NCI-H1092 (cell line): ENCODE results near the gene HDAC9.

Source experiments
- DNase-seq: peaks from one replicate; lab custom pipeline; 2025; lab: John Stamatoyannopoulos, UW

HDAC9 gene

DNA sequence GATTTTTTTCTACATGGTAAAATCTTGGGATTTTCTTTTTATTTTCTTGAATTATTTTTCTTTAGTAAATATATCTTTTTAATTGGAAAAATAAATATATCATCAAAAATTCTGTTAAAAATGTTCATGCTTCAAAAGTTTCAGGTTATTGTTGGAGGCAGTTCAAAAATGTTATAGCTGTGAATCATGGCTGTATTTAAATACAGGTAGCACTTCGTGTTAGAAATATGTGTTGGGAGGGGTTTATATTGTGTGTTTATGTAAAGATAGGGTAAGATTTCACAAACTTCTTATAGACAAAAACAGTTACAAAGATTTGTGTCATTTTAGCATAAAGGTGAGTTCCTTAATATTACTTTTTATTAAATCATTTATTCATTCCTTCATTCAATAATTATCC, 60.4 kb downstream of the HDAC9 start:
- no peak for DNase-seq

DNA sequence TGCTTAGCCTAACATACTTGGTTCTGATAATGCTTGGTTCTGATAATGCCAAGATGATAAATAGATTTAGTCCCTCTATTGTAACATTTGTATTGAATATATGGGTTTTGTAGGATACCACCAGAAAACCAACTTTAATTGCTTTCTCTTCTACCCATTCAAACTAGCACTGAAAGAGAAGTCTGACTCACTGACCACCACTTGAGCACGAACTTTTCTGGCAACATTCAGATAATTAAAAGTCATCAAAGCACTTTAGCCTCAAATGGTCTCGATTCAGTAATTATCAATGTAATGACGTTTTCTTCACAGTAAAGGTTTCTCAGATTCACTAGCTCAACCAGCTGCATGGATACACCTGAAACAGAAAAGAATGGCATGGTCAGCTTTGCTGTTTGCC, 63.0 kb downstream of the HDAC9 start:
- DNase-seq = no peak

DNA sequence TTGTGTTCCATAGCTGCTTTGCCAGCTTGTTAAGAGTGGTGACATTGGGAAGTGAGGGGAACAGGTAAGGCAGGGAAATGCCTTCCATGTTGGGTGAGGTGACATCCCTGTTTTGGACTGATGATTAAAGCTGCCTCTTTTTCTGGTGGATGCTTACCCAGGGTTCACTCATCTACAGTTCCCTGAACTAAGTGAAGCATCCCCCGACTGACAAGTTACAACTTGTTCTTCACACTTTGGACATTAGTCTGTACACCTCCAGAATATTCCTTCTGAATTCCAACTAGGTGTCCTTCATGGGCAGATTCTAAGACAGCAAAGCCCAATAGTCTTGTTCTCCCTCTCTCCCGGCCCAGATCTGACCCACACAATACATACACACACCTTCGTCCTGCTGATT, 63.4 kb downstream of the HDAC9 start:
- DNase-seq = no peak

DNA sequence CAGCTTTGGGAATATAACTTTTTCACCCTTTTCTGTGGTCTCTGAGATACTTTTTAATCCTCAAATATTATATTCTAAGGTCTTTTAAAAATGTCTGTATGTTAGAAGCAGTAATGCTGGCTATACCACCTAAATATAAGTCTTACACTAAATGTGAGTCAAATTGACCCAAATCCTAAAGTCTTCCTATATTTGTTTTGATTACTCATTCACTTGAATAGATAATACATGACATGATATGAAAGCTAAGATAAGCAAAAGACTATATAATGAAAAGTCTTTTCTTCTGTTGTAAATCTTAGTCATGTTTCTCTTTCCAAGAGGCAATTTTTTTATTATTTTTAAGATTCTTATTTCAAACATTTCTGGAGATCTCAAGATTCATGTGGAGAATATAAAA, 64.2 kb downstream of the HDAC9 start:
- no peak for DNase-seq

DNA sequence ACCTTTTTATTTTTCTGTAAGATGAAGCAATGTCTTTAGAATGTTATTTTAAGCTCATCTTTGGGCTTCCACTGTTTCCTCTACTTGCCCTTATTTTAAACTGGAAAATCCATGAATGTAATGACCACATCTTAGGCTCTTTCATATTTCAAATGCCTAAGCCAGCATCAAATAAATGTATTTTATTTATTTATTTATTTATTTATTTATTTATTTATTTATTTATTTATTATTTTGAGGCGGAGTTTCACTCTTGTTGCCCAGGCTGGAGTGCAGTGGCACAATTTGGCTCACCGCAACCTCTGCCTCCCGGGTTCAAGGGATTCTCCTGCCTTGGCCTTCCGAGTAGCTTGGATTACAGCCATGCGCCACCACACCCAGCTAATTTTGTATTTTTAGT, 69.2 kb downstream of the HDAC9 start:
- no peak for DNase-seq

DNA sequence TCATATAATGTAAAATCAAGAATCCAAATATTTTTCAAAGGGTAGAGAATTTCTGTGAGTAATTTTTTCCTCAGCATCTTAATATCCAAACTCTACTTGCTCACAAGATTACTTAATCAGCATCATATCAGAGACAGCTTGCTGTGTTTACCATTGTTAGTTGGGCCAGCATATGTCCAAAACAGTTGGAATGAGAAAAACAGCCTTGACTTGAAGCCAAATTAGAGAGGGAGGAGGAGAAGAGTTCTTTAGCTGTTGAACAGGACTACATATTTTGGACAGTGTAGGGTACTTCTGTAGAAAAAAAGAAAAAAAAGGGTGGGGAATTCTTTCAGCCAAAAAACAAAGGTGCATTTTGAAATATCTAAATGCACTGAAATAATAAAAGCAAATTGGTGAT, 69.8 kb downstream of the HDAC9 start:
- no peak for DNase-seq

DNA sequence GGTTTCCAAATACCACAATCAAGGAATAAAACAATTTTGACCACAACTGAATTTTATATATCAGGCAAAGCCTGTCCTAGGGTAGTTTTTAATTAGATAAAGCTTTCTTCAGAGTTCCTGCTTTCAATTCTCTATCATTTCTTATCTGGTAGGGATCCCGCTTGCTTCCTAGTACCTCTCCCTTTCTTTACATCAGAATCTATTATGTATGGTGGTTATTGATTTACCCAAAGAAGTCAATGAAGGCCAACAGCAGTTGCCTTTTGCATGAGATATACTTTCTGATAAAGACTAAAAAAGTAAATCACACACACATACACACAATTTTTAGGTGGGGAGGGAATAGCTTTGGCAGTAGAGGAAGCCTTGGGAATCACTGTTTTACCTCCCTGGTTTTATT, 70.7 kb downstream of the HDAC9 start:
- DNase-seq = no peak

DNA sequence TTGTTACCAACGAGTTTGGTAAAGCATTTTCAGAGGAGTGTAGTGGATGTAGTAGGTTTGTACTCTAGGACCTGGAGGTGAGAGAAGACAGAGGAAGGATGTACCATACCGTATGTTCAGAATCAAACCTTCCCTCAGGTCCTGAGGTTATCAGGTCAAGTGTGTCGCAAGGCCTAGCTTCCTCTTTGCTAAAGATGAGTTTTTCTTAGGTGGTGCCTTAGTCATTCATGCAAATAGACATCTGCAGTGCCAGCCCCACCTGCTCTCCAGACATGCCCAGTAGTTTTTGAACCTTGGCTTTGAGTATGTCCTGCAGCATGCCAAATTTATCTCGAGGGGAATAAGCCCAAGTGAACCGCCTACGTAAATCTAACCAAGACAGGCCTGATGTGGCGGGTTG, 71.3 kb downstream of the HDAC9 start:
- DNase-seq = no peak

DNA sequence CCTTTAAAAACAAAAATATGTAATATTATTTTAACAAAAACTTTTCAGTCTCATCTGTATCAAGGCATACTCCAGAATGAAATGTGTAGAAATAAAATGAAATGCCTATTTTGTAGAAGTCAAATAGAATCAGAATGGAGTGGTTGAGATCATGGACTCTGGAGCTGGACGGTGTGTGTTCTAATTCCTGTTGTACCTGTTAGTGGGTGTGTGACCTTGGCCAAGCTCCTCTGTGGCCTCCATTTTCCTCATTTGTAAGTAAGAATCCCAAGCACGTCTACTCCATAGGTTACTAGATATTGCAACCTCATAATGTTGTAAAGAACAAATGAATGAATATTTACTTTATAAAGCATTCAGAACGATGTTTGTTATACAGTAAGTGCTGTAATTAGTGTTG, 74.9 kb downstream of the HDAC9 start:
- no peak for DNase-seq

DNA sequence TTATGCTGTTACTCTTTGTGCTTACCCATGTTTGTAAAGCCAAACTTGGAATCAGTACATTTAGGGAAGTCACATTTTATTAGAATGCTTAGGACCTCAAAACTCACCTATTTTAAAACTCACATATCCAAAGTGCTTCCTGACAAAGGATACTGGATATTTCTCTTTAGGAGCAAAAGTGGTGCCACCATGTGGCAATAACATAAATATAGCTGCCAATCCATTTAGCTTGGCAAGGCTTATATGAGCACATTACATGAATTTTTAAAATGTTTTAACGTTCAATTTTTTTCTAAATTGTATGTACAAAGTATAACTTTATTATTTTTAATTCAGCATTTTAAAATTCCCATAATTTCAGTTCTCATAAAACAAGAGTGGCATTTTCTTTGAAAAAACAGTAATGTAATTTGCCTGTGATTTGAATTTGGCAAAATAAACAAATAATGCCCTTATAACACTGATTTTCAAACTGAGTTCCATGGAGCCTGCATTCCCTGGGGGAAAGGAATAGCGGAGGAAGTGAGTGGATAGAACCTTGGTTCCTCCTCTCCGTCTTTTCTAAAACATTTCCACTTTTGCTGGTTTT, 75.4 kb downstream of the HDAC9 start:
- DNase-seq = peak; percentile 63

DNA sequence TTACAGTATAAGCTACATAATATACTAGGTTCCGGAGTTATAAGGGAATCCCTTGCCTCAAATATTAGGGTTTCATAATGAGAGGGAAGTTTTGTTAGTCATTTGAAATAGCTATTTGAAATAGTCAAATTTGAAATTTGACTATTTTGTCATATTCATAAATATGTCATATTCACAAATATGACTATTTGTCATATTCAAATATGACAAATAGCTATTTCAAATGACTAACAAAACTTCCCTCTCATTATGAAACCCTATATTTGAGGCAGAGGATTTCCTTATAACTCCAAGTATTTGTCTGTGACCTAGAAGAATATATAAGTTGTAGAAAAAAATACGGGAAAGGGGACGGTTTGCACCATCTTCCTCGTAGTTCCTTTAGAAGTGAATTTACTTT, 76.6 kb downstream of the HDAC9 start:
- no peak for DNase-seq

DNA sequence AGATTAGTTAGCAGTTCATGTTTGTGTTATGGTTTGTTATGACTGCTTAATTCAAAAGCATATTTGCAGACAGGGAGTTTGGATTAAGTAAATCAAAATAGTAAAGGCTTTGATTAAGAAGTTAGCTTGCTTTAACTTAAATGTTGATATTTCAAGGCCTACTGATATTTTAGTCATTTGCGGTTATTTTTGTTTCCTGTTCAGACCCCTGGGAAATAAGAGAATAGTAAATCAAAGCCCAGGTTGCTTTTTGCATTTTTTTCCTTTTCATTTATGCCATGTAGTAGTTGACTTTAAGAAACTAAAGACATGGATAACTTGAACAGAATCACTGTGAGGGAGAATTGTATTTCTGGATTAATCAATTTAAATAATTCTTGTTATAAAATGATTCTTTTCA, 77.3 kb downstream of the HDAC9 start:
- no peak for DNase-seq

DNA sequence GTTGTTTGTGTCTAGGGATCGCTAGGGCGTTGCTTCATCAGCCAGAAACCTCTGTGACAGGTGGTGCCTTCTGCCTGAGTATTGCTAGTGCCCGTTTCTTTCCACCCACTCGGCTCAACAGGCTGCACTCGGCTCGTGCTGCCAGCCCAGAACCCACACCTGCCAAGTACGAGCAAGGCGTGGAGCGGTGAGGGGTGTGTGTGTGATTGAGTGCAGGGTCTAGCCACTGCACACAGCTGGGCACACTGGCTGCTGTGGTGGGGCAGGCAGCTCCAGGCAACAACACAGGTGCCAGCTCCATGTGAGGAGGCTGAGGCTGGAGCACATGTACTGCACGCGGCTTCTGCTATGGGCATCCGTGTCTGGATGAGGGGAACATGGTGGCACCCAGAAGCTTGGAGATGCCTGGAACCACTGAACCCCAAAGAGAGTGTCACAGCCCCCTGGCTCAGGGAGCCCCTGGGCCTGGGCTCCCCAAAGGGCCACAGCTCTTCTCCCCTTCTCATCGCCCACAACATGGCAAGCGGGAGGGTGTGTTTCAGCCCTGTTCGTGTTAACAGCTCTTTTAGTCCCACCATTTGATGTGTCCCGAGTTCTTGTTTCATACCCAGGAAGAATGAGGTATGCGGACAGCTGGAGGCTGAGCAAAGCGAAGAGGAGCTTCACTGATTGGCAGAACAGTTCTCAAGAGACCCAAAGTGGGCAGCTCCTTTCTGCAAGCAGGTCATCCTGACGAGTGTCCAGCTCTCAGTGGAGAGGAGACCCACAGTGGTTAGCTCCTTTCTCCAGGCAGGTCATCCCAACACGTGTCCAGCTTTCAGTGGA, 78.1 kb downstream of the HDAC9 start:
- no peak for DNase-seq

DNA sequence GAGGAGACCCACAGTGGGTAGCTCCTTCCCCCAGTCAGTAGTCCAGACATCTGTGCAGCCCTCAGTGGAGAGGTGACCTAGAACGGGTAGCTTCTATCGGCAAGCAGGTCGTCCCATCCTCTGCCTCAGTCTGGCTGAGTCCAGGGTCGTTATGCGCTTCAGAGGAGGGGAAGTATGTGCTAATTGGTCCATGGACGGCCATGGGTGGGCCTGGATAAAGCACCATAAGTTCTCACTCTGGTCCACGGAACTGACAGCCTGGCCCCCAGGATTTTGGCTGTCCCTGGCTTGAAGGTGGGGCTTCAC, 78.6 kb downstream of the HDAC9 start:
- DNase-seq = no peak

DNA sequence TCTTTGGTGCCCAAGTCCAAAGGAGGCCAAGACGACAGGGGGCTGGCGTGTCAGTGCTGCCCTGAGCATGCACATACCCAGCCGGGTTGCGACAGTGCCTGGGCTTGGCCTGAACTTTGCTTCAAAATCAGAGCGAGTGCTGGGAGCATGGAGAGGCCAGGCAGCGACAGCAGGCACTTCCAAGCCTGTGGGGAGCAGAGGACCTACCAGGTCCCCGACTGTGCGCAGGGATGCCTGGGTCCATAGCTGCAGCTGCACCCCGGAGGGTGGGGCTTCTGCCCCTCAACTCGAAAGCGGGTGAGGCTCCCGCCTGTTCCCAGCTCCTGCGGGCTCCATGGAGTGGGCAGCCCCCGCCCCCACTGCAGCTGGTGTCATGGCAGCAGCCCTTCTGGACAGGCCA, 79.1 kb downstream of the HDAC9 start:
- DNase-seq = no peak

DNA sequence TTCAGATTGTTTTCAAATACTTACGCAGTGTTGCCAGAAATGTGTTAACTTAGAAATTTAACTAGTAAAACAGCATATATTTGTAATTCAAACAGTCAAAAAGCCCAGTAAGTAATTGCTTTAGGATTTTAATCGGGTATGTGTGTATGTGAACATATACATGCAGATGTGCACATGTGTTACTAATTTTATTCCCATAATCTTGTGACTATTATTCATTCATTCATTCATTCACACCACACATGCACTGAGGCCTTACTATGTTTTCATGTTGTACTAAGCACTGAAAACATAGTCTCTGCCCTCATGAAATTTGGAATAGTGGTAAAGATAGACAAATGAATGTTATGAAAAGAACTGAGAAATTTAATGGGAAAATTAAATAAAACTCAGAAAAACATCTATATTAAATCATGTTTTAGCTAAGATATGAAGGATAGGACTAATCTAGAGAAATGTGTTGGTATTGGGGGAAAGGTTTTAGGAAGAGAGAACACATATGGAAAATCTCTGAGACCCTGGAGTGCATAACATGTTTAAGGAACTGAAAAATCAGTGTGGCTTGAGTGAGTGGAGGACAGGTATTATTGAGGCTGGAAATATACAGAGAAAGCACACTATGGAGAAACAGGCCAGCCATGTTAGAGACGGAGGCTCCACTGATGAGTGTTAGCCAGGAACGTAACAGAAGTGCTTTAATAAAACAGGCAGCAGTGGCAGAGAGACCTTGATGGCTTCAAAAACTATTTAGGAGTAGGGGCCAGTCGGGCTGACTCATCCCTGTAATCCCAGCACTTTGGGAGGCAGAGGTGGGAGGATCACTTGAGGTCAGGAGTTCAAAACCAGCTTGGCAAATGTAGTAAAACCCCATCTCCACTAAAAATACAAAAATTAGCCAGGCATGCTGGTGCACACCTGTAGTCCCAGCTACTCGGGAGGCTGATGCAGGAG, 80.3 kb downstream of the HDAC9 start:
- DNase-seq = no peak

DNA sequence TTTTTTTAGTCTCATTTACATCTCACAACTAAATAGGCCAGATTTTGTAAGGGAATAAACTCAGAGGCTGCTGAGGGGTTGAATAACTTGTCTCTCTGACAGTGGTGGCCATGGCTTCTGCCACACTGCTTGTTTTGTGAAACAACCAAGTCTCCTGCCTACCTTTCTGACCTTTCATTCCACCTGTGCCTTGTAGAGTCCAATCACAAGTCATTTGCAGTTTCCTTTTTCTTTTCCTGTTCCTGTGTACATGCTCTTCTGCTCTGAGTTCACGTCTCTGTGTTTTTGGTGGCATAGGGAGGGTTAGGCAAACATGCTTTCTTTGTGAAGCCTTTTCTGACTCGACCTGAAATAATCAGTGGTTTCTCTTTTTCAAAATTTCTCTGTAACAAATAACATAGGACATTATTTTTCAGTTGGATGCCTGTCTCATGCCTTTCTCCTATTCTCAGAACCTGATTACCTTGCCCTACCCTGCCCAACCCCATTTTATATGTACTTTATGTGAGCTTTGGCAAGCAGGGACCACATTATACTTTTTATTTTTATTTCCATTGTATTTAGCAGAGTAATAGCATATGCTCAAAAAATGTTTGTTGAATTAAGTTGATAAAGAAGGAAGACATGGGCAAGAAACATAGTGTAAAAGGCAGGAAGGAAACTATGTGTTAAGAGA, 81.7 kb downstream of the HDAC9 start:
- no peak for DNase-seq

DNA sequence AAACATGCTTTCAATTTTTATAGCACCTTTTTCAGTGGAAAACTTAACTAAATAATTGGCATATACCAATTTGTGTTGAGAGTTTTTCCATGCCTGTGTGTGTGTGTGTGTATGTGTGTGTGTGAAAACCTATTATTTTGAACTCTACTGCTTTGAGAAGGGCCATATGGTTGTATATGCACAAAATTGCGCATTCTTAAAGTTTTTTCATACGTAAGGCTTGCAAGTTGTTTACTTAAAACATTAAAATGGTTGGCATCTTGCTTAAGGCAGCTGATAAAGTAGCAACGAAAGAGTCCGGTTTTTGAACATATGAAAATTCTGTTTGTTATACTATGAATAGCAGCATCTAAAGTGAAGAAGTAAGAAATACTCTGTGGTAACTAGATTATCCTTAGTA, 84.1 kb downstream of the HDAC9 start:
- DNase-seq = no peak

DNA sequence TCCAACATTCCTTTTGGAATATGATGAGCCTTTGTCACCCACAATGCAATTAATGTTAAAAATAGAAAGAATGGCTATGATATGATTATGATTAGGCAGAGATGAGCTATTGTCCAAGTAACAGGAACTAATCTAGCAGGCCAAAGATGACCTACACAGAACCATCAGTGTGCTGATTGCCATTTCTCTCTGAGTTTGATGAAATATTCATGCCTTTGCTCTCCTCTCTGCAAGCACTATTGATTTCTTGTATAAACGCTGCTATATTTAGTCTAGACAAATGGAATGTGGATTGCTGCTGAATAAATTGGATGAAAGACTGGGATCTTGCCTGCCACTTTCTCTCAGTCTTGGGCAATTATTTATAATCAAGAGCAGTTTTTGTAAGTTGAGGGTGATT, 85.4 kb downstream of the HDAC9 start:
- DNase-seq = no peak

DNA sequence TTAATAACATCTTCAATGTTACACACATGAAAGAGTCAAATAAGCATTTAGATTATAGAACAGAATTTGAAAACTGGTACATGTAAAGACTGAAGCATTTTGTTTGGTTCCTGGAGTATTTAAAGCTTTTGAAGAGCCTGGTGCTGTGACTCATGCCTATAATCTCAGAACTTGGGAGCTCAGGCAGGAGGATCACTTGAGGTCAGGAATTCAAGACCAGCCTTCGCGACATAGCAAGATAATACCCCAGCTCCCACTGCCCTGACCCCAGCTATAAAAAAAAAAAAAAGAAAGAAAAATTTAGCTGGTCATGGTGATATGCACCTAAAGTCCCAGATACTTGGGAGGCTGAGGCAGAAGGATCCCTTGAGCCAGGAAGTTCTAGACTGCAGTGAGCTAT, 87.8 kb downstream of the HDAC9 start:
- DNase-seq = no peak

DNA sequence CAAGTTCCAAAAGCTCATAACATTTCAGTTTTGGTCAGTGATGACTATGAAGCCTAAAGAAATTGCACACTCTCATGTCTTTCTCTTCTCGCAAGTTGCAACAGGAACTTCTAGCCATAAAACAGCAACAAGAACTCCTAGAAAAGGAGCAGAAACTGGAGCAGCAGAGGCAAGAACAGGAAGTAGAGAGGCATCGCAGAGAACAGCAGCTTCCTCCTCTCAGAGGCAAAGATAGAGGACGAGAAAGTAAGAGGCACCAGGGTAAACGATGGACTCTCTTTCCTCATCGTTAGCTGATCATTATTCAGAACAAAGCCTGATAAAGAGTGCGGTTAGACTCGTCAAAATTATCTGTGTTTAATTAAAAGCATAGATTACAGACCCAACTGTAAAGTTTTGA, 94.7 kb downstream of the HDAC9 start:
- no peak for DNase-seq

DNA sequence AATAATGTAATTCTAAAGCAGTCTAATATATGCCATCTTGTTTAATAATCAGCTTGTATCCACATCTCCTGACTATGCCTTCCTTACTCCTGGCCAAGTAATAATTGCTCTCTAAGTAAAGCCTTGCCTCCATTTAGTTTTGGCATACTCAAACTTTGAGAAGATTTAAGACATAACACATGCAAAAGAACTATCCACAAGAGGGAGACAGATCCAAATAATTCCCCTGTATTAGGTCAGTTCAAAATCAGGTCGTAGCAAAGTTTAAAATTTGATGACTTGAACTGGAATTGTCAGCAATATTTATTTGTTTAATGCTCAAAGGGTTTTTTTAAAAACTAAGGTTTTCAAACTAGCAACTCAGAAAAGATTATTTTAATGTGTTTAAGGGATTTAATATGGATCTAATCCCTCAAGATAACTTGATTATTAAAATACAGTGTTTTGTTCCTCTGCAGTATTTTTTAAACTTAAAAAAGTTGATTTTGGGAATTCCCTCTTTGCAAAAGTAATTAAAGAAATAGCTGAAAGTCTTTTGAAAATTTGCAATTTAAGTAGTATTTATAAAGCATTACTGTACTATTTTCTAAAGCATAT, 95.3 kb downstream of the HDAC9 start:
- no peak for DNase-seq
